PC-3 (cell line): ENCODE measurements around the gene AFF3.

Experiments
- CTCF ChIP-seq: fragments of 300-600 bp; sonication (generic); conservative IDR thresholded peaks from 2 replicates; pipeline ENCODE4 v1.5.1; 2017; ENCODE audit warnings: antibody characterized with exemption, low read depth, mild to moderate bottlenecking, low read length
- EZH2 ChIP-seq: fragments of 300-600 bp; sonication (generic); IDR thresholded peaks from one replicate; pipeline ENCODE4 v1.6.1; 2017; ENCODE audit warnings: antibody characterized with exemption, mild to moderate bottlenecking, low read length; ENCODE audit not compliant: unreplicated experiment

GRCh38 chr2:100160396-100160795 is 18.0 kb upstream of the AFF3 start:
- TF ChIP-seq CTCF: no peak
- no peak for TF ChIP-seq EZH2
